Left lung (tissue), 10 donors: ENCODE data around the gene LIMK1. TPM values are rescaled to one million over a fixed set of nuclear protein-coding genes. Genes with fewer than 3 reads are reported as not detected.

Experiments
- ATAC-seq: fragments of 200-7000 bp; cut with Tn5 transposase; one replicate; pipeline ENCODE4 v1.9.1; 2020; ENCODE audit warnings: moderate library complexity
- DNase-seq, 4 donors: peaks; one replicate each; pipeline ENCODE4 v3.0.0-alpha.2; 2013 to 2020
- H3K27ac ChIP-seq, 2 donors: fragments of 200-600 bp; sonication (generic) in 1 of 2; one replicate each; pipeline versions ENCODE4 v1.5.0 to v1.8.0; 2020 to 2021
- H3K27me3 ChIP-seq, 2 donors: fragments of 200-600 bp; sonication (generic) in 1 of 2; one replicate each; pipeline versions ENCODE4 v1.5.0 to v1.8.0; 2020 to 2021
- H3K36me3 ChIP-seq, 2 donors: fragments of 200-600 bp; sonication (generic) in 1 of 2; one replicate each; pipeline versions ENCODE4 v1.5.0 to v1.8.0; 2020 to 2021
- H3K4me1 ChIP-seq, 2 donors: fragments of 200-600 bp; one replicate each; pipeline ENCODE4 v1.8.0; 2021
- H3K4me3 ChIP-seq, 2 donors: fragments of 200-600 bp; sonication (generic) in 1 of 2; one replicate each; pipeline versions ENCODE4 v1.5.0 to v1.8.0; 2020 to 2021; ENCODE audit warnings: mild to moderate bottlenecking in 1 of 2
- H3K9me3 ChIP-seq, 2 donors: fragments of 200-600 bp; sonication (generic) in 1 of 2; one replicate each; pipeline versions ENCODE4 v1.5.0 to v1.8.0; 2020 to 2021
- CTCF ChIP-seq, 2 donors: fragments of 200-600 bp; sonication (generic) in 1 of 2; IDR thresholded peaks; one replicate each; pipeline versions ENCODE4 v1.5.0 to v1.8.0; 2021; ENCODE audit warnings: antibody characterized with exemption in 2 of 2
- intact Hi-C, 2 donors: fragments of 100-400 bp; cut with DNase I; formaldehyde crosslinking; loops; one replicate each; pipeline versions ENCODE4 v1.11.2 to v1.14.2; 2022
- polyA plus RNA-seq, 6 donors: library from polyadenylated mRNA; unstranded; fragments of 120-200 nt; gene quantifications; one replicate each; pipeline ENCODE4 v1.2.1, GENCODE V29; 2013; ENCODE audit not compliant: insufficient read length in 6 of 6
- total RNA-seq, 2 donors: library from RNA; stranded (reverse); fragmentation: NEBNext Ultra II Directional; extraction: Animal tissue kit (Norgen Biotek cat#: 25700); gene quantifications; one replicate each; pipeline ENCODE4 v1.2.1, GENCODE V29; 2021
- donor health status: DM: no; HTN: yes; CAD: no.
- donor health status: DM: no; HTN: no; CAD: no.

The LIMK1 gene
- total and polyA plus RNA-seq, 8 donors = 17.4 to 47.2 (median 25.1) TPM

DNA sequence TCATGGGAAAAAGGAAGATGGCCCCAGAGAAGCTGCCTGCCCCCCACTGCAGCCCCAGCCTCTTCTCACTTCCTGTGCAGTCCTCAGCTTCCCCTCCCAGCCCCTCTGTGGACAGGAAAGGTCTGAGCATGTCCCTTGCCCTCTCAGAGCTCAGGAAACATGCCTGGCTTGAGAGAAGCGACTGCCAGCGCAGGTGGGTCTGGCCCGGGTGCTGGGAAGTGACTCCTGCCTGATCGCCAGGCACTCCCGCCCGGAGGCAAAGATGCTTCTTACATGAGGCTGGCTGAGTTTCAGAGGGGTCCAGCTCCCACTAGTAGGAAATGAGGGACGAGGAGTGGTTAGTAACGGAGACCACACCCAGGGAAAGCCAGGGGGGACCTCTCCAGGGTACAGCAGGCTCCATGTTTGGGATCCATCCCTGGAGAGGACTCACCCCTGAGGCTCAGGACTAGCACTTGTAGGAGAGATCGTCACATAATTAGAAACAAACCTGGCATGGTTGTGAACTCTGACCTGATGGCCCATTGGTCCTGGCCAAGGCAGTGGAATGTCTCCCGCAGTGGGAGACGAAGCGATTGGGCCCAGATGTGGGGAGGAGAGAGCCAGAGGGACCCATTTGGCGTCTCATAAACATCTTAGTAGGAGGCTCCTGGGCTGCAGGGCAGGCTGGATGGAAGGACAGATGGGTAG, 43.4 kb upstream of the LIMK1 start:
- Histone ChIP-seq H3K4me3 (no peak overlapping the region), H3K27me3 (no peaks in the 10 kb centered on the region), H3K36me3 (peaks cover 0 to 3% of the 10 kb centered on the region in 2 donors), H3K4me1 (no peaks in the 10 kb centered on the region), H3K9me3 (no peaks in the 10 kb centered on the region), H3K27ac (no peak overlapping the region)
- intact Hi-C loops = no loop called here
- ATAC-seq = no peak
- peak in 1 of 4 donors; percentile 53 for DNase-seq
- TF ChIP-seq CTCF (IDR thresholded peaks at IDR 0.05) = no peak

DNA sequence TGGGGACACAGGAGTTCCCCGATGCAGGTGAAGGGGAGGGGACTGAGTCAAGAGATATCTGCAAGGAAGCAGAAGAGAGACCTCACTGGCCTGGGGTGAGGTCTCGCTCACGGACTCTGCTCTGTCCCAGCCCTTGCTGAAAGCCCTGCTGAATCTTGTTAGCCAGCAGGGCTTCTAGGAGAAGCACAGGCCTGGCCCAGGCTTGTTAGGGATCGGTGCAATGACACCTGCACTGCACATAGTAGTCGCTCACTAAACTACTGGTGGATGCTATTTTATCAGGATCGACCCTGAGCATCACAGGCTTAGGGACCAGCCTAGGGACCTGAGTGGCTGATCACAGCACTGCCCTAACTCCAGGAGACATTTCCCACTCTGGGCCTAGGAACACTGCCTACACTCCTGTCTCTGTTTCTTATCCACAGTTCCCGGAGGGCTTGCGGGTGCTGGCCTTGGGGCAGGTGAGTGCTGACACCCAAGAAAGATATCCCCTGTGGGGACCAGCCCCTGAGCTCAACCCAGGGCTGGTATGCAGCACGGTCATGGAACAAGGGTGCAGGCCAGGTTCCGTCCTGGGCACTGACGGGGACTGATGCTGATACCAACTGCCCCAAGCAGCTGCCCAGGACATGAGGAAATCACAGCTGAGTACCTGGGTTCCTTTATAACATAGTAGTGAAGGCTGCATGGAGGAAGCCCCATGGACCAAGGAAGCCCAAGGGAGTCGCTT, 42.6 kb upstream of the LIMK1 start:
- intact Hi-C loops = no loop called here
- peak in 1 of 4 donors; percentile 35 for DNase-seq
- no peak for ATAC-seq
- H3K27ac ChIP-seq = no peak overlapping the region
- no peaks in the 10 kb centered on the region for H3K4me1 ChIP-seq
- H3K27me3 ChIP-seq = no peaks in the 10 kb centered on the region
- H3K36me3 ChIP-seq = peaks cover 0 to 3% of the 10 kb centered on the region in 2 donors
- H3K9me3 ChIP-seq = no peaks in the 10 kb centered on the region
- TF ChIP-seq CTCF (IDR thresholded peaks at IDR 0.05) = no peak
- H3K4me3 ChIP-seq = no peak overlapping the region

- TF ChIP-seq CTCF (IDR thresholded peaks at IDR 0.05) = no peak
- DNase-seq (peak in 1 of 4 donors; percentile 70), ATAC-seq (peak; percentile 82)
- Histone ChIP-seq H3K27ac (no peak overlapping the region), H3K36me3 (peaks cover 0 to 3% of the 10 kb centered on the region in 2 donors), H3K27me3 (no peaks in the 10 kb centered on the region), H3K9me3 (no peaks in the 10 kb centered on the region), H3K4me3 (no peak overlapping the region), H3K4me1 (no peaks in the 10 kb centered on the region)
- intact Hi-C loops = no loop called here
These were observed 40.7 kb upstream of the LIMK1 start for GRCh38 chr7:74042746-74043522.

DNA sequence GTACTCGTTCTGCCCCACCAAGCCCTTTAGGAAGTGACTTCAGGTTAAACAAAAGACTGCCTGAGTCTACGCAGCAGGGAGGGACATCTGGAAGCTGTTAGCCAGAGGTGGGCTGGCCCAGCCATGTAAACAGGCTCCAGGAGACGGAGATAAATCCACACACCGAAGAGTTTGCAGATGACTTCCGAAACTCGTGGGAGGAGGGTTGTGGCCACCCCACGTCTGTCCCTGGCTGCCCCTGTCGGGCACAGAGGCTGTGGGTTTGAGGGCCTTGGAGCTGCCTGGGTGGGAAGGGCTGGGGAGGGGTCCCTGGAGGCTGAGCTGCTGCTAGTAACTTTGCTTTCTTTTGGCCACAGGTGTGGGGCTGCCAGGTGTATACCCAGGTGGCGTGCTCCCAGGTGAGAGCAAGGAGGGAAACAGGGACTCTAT, 40.1 kb upstream of the LIMK1 start:
- Histone ChIP-seq H3K36me3 (peaks cover 0 to 9% of the 10 kb centered on the region in 2 donors), H3K9me3 (no peaks in the 10 kb centered on the region), H3K4me3 (no peak overlapping the region), H3K27me3 (no peaks in the 10 kb centered on the region), H3K4me1 (no peaks in the 10 kb centered on the region), H3K27ac (no peak overlapping the region)
- DNase-seq (peak in 1 of 4 donors; percentile 57), ATAC-seq (peak; percentile 6)
- no peak for TF ChIP-seq CTCF (IDR thresholded peaks at IDR 0.05)
- intact Hi-C loops = no loop called here
